Measurements from ENCODE around the gene VSIG10L2.
A peak's percentile ranks its signal among the peaks of the same experiment; 100 is the strongest.

The VSIG10L2 gene

GRCh38 chr11:125946712-125947418, 1.0 kb downstream of the VSIG10L2 start:
- no peak for DNase-seq

DNA sequence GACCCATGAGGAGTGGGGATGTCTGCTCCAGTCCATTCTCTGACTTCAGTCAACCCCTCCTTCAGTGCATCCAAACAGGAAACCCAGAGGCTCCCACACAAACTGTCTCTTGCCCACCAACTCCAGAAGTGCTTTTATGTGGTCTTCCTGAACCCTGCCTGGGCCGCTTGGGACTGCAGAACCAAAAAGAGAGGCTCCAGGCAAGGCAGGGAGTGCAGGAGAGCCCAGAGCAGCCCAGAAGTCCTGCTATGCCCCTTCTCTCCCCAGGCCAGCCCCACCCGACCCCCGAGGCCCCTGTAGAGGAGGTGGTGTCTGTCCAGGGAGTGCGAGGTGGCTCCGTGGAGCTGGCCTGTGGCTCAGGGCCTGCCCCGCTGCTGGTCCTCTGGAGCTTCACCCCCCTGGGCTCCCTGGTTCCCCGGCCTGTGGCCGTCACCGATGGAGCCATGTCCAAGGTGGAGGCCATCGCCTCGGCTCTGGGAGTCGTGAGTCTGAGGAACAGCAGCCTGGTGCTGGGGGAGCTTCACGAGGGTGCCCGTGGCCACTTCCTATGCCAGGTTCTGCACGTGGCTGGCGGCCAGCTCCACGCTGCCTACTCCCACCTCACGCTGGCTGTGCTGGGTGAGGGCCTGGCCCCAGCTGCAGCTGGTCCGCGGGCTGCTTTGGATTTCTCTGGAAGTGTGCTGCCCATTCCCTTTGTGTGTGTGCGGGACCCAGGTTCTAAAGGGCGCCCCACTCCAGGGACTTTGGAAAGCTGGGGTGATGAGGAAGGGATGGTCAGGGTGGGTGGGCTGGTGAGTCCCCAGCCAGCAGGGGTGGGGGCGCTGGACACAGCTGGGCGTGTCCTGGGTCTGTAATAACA, 1.8 kb downstream of the VSIG10L2 start:
- DNase-seq = no peak

DNA sequence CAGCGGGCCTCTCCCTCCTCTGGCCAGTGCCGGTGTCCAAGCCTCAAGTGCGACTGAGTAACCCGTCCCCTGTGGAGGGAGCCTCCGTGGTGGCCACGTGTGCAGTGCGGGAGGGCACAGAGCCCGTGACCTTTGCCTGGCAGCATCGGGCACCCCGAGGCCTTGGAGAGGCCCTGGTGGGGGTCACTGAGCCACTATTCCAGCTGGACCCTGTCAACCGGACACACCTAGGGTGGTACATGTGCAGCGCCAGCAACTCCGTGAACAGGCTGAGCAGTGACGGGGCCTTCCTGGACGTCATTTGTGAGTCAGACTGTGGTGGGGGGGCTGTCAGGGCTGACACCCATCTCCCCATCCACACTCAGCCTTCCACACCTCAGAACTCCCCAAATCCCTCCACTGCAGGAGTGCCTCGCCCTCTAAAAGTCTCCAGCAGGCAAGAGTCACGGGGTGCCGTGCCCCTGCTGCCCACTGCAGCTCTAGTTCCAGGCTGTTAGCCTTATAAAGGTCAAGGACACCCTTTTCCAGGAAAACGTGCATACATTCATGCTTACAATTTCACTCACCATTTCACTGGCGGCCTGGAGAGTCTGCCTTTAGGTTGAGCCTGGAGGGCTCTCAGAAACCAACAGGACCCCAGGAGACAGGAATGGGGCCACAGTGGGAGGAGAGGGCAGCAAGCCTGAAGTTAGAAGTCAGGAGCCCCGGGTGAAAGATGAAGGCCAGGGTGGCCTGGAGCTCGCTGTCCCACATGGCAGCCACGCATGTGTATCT, 2.6 kb downstream of the VSIG10L2 start:
- DNase-seq = no peak

- no peak for DNase-seq
These were observed 3.7 kb downstream of the VSIG10L2 start for GRCh38 chr11:125949271-125950177.

DNA sequence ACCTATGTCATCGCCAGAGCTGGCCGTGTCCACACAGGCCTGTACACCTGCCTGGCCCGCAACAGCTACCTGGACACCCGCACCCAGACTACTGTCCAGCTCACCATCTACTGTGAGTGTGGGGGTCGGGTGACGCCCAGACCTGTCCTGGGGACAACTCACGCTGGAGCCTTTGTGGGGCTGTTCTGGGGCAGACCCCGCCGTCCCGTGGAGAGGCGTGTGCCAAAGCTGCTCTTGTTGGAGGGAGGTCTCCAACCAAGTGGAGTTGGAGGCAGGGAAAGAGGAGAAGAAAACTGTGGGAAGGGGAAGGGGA, 4.3 kb downstream of the VSIG10L2 start:
- no peak for DNase-seq

GRCh38 chr11:125950696-125951651, 5.1 kb downstream of the VSIG10L2 start:
- no peak for DNase-seq

GRCh38 chr11:125951731-125952130, 5.9 kb downstream of the VSIG10L2 start:
- no peak for DNase-seq

DNA sequence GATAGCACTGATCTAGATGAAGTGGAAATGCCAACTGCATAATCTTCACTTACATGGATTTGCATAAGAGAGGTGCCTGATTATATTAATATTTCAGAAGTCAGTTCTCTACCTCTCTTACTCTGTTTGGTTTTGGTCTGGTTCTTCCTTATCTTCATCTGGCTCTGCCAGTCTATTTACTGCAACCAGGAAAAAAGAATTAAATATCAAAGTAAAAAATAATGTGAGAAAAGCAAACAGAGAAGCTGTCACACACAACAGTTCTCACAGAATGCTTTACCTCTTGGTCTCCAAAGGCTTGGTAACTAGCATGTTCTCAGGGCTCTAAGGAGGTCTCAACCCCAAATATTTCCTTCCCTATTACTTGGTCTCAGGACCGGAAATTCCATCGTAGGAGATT, 6.7 kb downstream of the VSIG10L2 start:
- no peak for DNase-seq

GRCh38 chr11:125952973-125953372, 7.1 kb downstream of the VSIG10L2 start:
- no peak for DNase-seq

DNA sequence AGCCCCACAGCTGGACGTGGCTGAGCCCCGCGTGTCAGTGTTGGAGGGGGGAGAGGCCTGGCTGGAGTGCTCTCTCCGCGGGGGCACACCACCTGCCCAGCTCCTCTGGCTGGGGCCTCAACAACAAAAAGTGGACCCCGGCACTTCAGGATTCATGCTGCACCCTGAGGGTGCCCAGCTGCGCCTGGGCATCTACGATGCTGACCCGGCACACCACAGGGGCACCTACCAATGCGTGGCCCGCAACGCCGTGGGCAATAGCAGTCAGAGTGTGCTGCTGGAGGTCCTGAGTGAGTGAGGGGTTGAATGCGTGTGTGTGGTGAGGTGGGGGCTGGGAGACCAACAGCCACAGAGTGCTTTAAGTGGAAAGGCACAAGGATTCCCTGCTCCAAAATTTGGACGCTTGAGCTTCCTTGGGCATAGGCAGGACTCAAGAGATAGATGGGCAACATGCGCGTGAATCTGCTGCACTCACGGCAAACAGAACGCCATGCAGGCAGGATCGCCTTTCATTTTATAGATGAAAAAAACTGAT, 7.6 kb downstream of the VSIG10L2 start:
- no peak for DNase-seq

DNA sequence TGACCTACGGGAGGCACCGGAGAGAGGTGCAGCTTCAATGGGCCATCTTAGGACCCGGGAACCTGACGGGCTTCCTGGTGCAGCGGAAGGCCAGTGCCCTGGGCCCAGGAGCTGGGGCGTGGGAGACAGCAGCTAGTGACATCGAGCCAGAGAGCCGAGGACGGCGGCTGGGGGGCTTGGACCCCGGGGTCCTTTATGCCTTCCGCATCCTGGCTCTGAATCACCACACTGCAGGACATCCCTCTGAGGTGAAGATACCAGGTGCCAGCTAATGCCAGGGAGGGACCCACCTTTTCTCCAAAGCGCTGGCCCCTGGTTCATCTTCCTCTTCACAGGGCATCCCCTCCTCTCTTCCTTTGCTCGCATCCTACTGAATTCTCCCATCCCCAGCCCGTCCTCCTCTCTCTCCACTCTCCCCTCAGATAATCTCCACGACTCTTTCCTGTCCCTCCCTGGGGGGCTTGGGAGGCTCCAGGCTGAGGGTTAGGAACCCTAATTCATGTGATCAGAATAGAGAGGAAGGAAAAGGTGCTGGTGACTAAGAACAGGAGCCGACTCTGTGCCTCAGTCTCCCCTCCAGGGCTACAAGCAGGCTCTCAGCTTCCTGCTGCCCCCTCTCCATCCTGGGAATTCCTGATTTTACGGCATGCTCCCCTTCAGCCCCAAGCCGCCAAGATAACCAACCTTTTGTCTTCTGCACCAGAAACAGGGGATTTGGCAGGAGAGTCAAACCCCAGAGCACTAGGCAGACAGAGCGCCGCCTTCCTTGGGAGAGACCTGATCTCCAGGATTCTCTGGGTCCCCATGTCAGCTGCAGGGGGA, 8.5 kb downstream of the VSIG10L2 start:
- DNase-seq = no peak

GRCh38 chr11:125954945-125955640, 9.2 kb downstream of the VSIG10L2 start:
- no peak for DNase-seq

GRCh38 chr11:125955856-125956255, 10.0 kb downstream of the VSIG10L2 start:
- DNase-seq = no peak

DNA sequence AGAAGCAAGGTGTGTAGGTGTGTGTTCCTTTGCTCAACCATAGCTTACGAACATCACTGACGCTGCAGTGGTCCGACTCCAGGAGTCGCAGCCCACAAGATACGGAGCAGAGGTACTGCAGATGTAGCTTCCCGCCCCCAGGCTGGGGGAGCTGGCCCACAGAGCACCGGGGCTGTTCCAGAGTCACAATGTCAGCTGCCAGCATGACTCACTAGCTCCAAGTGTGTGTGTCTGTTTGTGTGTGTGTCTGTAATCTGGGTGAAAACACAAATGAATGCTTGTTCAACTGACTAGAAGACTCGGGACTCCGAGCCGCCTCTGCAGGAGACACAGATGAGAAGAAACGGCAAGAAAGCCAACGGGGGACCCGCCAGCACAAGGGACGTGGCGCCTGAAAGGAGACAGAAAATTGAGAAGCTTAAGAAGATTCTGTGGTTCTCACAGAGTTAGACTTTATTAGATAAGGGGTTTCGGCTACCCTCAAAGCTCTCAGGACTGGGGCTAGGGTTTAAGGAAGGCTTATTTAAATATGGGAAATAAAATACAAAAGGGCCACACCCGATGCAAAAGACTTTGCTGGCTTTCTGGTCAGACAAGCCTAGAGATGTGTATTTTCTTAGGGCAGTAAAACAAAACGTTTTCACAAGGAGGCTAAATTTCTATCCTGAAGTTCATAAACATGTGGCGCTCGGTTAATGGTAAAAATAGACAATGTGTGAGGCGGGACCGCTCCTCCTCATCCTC, 10.7 kb downstream of the VSIG10L2 start:
- peak in 41 of 58 donors; percentile 14 to 74 (median 41) for DNase-seq

DNA sequence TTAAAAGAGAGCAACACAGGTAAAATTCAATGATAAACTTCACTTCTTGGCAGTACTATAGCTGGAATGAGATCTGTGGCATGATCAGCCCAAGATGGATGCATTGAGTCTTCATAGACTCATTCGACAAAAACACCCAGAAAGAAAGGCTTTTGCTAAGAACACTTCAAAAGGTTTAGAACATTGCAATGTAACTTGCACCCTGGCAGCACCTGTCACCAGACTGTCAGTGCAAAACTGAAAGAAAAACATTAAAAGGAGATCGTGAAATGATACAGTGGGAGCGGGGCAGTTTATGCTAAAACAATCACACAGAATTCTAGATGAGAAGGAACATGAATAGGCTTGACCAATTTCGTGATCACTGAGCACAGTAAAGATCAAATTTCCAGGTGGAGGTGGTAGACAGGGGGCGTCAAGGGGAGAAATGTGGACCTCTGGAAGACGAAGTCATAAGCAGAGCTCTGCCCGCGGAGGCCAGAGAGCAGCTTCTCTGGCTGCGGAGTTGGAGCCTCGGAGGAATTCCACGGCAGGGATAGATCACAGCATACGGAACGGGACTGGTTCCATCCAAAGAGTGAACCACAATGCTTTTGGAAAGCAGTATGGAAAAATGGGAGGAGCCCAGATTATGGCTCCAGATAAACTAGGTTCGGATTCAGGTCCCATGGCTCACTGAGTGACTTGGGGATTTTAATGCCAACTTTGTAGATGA, 11.9 kb downstream of the VSIG10L2 start:
- DNase-seq = no peak

GRCh38 chr11:125958872-125959400, 13.1 kb downstream of the VSIG10L2 start:
- no peak for DNase-seq
